ENCODE data around the gene RALGDS.
"Not testable (repeated sequence)": the region's sequence is repeated elsewhere in the genome, so short reads cannot be mapped to it uniquely, and the experiment has no call there.

Gene RALGDS

DNA sequence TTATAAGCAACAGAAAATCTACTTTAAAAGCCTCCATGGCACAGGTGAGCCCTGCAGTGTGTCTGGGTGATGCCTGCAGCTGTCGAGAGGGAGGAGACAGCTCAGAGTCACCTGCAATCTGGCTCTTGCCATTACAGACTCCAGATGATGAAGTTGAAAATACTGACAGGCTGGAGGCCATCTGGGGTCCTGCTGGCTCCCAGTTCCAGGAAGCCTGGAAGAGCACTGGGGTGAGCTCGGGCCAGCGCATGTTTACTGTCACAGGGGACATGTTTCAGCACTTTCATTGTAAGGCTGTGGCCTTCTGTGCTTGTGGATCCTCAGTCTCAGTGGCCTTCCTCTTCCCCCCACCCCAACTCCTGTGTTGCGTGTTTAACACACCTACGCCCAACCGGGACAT lies 30.9 kb downstream of the RALGDS start:
- no peak for DNase-seq (ENCODE audit: low read depth in 2 of 3, low spot score in 1 of 3)

DNA sequence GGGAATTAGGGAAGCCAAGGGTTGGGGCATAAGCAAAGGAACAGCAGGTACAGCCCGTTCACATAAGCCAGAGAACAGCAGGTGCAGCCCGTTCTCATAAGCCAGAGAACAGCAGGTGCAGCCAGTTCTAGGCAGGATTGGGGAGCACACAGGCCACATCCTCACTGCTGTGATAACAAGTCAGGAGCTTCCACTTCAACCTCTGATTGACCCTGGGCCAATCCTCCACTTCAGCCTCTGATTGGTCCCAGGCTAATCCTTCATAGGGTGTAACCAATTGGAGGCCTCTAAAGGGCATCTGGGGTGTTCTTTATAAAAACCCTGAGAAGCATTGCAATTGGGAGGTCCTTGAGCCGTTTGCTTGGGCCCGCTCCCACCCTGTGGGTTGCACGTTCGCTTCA lies 31.8 kb downstream of the RALGDS start:
- DNase-seq (ENCODE audit: low read depth in 2 of 3, low spot score in 1 of 3), result no peak

DNA sequence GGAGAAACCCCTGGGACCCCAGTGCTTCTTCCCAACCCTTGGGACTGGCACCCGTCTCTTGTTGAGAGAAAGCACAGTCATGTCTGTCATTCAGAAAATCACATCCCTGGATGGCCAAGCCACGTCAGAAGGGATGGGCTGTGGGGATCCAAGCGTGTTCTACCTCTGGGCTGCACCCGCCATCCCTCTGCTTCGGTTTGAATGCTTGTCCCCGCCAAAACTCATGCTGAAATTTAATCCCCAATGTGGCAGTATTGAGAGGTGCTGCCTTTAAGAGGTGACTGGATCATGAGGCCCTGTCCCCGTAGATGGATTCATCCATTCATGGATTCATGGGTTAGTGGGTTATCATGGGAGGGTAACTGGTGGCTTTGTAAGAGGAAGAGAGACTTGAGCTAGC lies 32.3 kb downstream of the RALGDS start:
- DNase-seq (ENCODE audit: low read depth in 2 of 3, low spot score in 1 of 3), result no peak

DNA sequence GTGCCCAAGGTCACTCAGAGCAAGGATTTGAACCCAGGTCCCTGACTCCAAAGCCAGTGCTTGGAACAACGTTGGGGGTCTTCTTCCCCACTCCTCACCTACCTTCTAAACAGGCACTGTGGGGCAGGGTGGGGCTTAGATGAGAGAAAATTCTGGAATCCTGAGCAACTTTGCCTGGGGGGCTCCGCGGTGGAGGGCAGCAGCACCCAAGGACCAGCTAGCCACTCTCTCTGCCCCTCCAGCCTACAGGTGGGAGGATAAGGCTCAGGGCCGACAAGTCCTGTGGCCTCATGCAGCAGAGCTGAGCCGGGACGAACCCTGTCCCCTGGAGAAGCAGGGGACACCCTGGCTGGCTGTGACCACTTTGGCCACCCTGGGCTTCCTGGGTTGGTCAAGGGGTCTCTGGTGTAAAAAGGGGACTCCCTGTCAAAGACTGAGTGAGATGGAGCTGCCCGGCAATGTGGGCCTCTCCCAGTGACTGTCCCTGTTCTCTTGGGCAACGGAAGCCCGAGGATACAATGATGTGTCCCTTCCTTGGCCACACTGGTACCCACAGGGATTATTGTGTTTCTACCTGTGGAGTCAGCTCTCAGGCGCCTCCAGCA lies 32.8 kb downstream of the RALGDS start:
- no peak for DNase-seq (ENCODE audit: low read depth in 2 of 3, low spot score in 1 of 3)

DNA sequence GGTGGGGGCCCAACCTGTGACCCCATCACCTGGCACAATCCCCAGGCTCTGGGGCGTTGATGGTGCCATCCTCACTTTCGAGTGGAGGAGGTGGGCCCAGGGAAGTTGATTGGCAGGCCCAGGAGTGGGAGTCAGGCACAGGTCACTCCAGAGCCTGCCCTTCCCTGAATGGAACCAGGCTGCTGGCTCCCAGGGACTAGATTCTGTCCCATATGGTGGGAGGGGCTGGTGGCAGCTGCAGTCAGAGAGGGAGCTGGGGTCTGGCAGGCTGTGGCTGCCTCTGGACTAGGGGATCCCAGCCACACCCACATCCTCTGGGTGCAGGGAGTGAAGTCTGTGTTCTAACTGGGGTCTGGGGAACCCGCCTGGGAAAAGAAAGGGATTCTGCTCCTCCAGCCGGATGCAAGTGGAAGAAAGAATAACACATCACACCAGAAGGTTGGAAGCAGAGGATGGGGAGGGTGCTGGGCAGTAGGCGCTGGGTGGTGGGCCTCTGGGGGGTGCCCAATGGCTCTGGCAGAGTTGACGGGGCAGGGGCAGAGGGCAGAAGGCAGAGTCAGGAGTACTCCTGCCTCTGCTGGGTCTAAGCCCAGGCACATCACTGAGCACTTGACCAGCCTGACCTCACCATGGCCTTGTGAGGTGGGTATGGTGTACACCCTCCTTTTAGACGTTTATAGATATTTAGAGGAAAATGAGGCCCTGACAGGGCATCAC lies 33.5 kb downstream of the RALGDS start:
- DNase-seq (ENCODE audit: low read depth in 2 of 3, low spot score in 1 of 3), result no peak

DNA sequence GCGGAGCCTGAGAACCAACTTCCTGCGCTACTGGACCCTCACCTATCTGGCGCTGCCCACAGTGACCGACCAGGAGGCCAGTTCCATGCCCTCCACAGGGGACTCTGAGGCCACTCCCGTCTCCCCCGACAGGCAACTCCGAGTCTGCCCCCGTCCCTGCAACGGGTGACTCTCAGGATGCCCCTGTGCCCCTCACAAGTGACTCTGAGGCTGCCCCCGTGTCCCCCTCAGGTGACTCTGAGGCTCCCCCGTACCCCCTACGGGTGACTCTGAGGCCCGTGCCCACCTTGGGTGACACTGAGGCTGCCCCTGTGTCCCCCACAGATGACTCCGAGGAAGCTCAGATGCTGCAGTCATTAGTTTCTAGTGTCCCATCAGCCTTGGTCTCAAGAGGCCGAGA lies 34.1 kb downstream of the RALGDS start:
- DNase-seq (ENCODE audit: low read depth in 2 of 3, low spot score in 1 of 3), result no peak

DNA sequence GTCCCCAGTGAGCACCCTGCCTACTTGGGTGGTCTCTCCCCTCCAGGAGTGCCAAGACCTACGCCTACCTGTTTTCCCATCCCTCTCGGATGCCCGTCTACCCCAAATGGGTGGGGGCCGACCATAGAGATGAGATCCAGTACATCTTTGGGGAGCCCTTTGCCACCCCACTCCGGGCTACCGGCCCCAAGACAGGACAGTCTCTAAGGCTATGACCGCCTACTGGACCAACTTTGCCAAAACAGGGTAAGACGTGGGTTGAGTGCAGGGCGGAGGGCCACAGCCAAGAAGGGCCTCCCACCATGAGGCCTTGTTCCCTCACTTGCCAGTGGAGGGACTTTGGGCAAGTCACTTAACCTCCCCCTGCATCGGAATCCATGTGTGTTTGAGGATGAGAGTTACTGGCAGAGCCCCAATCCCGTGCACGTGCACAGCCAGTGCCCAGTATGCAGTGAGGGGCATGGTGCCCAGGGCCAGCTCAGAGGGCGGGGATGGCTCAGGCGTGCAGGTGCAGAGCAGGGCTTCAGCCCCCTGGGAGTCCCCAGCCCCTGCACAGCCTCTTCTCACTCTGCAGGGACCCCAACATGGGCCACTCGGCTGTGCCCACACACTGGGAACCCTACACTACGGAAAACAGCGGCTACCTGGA lies 34.7 kb downstream of the RALGDS start:
- DNase-seq (ENCODE audit: low read depth in 2 of 3, low spot score in 1 of 3), result not testable (repeated sequence)

DNA sequence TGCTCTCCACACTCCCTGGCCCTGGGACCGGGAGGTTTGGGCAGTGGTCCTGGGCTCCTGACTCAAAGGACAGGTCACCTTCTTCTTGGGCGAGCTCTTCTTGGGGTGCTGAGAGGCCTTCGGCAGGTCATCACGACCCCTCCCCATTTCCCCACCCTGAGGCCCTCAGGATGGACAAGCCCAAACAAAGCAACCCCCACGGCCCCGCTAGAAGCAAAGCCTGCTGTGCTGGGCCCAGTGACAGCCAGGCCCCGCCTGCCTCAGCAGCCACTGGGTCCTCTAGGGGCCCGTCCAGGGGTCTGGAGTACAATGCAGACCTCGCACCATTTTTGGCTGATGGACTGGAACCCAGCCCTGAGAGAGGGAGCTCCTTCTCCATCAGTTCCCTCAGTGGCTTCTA lies 37.4 kb downstream of the RALGDS start:
- DNase-seq (ENCODE audit: low read depth in 2 of 3, low spot score in 1 of 3), result not testable (repeated sequence)

DNA sequence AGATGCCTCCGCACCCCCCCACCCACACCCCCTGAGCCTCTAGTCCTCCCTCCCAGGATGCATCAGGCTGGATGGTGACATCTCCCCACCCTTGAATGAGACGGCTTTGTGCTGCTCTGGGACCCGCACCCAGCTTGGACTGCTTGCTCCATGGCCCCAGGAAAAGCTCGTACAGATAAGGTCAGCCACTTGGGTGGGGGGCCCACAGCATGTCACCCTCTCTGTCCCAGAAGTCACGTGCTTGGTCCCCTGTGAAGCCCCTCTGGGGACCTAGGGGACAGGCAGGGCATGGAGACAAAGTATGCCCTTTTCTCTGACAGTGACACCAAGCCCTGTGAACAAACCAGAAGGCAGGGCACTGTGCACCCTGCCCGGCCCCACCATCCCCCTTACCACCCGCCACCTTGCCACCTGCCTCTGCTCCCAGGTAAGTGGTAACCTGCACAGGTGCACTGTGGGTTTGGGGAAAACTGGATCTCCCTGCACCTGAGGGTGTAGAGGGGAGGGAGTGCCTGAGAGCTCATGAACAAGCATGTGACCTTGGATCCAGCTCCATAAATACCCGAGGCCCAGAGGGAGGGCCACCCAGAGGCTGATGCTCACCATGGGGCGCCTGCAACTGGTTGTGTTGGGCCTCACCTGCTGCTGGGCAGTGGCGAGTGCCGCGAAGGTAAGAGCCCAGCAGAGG lies 38.9 kb downstream of the RALGDS start:
- not testable (repeated sequence) for DNase-seq (ENCODE audit: low read depth in 2 of 3, low spot score in 1 of 3)

DNA sequence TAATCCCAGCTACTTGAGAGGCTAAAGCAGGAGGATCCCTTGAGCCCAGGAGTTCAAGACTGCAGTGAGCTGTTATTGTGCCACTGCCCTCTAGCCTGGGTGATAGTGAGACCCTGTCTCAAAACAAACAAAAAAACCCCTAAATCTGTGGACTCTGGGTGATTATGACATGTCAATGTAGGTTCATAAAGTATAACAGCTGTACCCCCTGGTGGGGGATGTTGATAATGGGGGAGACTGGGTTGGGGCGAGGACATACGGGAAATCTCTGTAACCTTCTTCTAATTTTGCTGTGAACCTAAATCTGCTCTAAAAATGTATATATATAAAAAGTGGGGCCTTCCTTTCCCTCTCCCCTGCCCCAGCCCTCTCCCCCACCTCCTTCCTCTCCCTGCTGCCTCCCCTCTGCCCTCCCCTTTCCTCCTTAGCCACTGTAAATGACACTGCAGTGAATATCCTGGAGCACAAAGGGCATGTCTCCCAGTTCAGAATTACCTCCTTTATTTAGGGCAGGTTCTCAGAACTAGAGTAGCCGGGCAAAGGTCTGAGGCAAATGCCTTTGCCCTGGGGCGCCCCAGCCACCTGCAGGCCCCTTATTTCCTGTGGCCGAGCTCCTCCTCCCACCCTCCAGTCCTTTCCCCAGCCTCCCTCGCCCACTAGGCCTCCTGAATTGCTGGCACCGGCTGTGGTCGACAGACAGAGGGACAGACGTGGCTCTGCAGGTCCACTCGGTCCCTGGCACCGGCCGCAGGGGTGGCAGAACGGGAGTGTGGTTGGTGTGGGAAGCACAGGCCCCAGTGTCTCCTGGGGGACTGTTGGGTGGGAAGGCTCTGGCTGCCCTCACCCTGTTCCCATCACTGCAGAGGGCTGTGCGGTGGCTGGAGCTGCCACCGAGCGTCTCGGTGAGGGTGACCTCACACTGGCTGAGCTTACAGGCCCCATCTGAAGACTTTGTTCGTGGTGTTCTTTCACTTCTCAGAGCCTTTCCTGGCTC lies 40.0 kb downstream of the RALGDS start:
- DNase-seq (ENCODE audit: low read depth in 2 of 3, low spot score in 1 of 3), result not testable (repeated sequence)

DNA sequence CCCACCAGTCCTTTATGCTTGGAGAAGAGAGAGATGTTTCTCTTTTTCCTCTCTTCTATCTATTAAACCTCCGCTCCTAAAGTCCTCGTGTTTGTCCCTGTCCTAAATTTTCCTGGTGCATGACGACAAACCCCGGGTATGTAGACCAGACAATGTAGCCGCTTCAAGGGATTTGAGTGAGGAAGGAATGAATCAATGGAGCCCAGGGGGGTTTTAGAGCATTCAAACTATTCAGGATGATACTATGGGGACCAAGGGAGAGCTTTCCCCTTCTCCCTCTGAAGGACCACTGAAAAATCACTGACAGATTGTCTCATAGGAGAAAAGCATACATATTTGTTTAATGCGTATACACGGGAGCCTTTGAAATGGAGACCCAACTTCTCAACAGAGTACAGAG lies 40.9 kb downstream of the RALGDS start:
- DNase-seq (ENCODE audit: low read depth in 2 of 3, low spot score in 1 of 3), result no peak

DNA sequence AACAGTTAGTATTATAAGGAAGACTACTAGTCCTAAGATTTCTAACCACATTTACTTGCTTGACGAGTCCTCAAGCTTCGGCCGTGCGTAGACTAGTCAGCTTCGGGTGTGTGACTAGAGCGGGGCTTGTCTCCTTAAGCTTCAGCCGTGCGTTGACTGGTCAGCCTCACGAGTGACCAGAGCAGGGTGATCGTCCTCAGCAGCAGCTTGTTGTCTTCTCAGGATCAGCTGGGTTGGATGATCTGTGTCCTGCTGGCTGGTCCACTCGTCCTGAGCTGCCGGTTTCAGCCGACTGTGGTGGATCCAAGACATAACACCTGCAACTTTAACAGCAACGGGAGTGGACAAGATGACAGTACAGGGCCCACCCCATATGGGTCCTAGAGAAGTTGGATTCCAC lies 42.6 kb downstream of the RALGDS start:
- no peak for DNase-seq (ENCODE audit: low read depth in 2 of 3, low spot score in 1 of 3)

DNA sequence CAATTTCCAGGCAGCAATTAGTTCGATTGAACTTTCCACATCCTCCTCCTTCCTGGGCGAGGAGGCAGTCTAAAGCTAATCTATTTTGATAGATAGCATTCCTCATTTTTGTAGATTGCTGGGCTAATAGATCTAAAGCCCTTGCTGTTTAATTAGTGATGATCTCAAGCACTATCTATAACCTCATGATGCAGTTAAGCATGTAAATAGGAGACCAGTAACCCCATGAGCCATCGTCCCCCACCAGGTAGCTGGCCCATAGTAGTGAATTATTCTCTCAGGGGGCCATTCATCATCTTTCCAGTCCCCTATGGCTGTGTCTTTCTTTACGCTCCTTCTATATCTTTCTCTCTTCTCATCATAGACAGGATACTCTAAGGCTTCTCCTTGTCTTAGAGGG lies 44.3 kb downstream of the RALGDS start:
- DNase-seq (ENCODE audit: low read depth in 2 of 3, low spot score in 1 of 3), result no peak

DNA sequence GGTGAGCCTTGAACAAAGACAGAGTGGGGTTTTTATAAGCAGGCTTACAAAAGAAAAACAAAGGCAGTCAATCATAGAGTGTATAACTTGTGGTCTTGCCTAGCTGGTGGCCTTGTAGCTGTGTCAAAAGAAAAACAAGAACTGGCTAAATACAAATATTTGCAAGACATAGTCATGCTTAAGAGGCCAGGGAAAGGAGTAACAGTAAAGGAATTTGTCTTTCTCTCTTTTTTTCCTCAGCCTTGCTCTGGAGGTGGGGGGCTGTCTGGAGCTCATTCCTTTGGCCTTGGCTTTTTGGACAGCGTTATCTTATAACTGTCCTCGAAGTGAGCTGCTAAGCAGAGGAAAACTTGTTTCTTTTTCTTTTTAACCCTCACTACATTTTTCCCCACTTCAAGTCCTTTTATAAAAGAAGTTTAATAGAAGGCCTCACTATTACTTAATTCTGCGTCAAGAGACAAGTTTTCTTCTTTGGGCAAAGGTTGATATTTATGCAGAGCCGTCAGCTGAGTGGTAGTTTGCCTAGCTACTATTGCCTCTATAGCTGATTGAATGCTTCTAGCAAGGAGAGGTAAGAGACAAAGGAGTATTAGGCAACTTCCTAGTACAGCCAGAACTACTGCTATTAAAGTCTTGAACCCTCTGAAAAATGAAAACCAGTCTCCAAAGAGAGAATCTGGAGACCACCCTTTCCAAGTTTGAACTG lies 45.0 kb downstream of the RALGDS start:
- no peak for DNase-seq (ENCODE audit: low read depth in 2 of 3, low spot score in 1 of 3)

DNA sequence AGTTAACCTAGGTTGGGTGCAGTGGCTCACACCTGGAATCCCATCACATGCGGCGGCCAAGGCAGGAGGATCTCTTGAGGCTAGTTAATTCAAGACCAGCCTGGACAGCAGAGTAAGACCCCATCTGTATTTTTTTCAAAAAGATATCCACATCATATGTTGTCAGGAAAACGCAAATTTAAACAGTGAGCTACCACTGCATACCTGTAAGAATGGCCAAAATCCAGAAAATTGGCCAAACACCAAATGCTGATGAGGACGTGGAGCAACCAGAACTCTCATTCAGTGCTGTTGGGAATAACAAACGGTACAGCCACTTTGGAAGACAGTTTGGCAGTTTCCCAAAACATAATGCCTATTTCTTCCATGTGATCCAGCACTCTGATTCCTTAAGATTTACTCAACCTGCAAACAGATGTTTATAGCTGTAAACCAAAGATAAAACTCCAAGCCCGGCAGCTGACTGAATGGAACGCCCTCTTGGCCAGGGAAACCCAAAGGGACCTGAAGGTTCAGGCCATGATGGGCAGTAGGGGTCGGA lies 46.9 kb downstream of the RALGDS start:
- DNase-seq (ENCODE audit: low read depth in 2 of 3, low spot score in 1 of 3), result no peak

DNA sequence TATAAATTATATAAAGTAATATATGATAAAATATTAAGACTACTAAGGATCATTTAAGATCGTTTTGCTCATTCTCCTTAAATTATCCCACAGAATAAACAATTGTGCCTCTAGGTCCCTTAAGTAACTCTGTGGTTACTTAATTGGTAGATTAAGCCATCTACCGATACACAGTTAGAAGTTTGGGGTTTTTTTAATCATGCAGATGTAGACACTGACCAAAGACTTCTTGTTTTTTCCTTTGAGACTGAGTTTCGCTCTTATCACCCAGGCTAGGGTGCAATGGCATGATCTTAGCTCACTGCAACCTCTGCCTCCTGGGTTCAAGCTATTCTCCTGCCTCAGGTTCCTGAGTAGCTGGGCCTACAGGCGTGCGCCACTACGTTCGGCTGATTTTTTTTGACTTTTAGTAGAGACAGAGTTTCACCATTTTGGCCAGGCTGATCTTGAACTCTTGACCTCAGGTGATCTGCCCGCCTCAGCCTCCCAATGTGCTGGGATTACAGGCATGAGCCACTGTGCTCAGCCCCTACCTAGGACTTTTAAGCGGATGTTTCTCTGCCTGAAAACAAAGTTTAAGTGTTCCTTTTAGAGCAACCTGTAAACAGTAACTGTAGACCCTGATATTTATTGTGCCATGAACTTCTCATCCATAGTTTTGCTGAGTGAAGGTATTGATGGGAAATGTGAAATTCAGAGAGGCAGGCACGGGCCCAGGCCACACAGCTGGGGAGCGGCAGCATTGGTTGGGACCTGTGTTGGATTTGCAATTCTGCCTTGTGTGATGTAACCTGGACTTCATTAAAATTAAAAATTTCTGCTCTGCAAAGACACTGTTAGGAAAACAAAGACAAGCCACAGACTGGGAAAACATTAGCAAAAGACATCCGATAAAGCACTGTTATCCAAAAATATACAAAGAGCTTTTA lies 47.7 kb downstream of the RALGDS start:
- DNase-seq (ENCODE audit: low read depth in 2 of 3, low spot score in 1 of 3), result no peak

DNA sequence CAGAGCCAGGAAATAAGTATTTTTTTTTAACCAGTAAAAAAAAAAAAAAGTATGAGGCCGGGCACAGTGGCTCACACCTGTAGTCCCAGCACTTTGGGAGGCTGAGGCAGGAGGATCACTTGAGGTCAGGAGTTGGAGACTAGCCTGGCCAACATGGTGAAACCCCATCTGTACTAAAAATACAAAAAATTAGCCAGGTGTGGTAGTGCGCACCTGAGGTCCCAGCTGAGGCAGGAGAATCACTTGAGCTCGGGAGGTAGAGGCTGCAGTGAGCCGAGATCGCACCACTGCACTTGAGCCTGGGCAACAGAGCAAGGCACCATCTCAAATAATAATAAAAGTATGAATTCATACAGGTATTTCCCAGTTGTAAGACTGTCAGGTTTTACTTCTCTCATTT lies 48.8 kb downstream of the RALGDS start:
- DNase-seq (ENCODE audit: low read depth in 2 of 3, low spot score in 1 of 3), result not testable (repeated sequence)

DNA sequence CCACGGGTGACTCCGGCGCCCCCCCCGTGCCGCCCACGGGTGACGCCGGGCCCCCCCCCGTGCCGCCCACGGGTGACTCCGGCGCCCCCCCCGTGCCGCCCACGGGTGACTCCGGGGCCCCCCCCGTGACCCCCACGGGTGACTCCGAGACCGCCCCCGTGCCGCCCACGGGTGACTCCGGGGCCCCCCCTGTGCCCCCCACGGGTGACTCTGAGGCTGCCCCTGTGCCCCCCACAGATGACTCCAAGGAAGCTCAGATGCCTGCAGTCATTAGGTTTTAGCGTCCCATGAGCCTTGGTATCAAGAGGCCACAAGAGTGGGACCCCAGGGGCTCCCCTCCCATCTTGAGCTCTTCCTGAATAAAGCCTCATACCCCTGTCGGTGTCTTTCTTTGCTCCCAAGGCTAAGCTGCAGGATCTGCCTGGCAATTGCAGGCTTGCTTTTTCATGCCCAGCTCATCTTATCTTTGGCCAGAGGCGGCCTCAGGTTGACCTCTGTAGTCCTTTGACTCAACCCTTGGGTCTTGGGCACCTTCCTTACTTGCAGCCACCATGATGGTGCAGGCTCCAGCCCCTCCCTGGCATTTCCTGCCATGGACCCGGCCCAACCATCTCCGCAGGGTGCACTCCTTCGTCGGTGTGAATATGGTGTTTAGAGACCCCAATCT lies 49.4 kb downstream of the RALGDS start:
- no peak for DNase-seq (ENCODE audit: low read depth in 2 of 3, low spot score in 1 of 3)

Data from stimulated activated CD4-positive, alpha-beta T cell treated with anti-CD3 and anti-CD28 coated beads, Interleukin-12 subunit alpha, Interleukin-12 subunit beta, amount 100 ng/mL, for 48 hours (primary cell).